Endothelial cell of umbilical vein (primary cell): ENCODE measurements around the gene EXOC6. TPM values are rescaled to one million over a fixed set of nuclear protein-coding genes. Genes with fewer than 3 reads are reported as not detected.

Experiments used
- BruUV-seq: library from RNA; stranded (reverse); fragments of 400-500 nt; replicated peaks from 2 replicates; lab custom pipeline; 2021; lab: Mats Ljungman, UMichigan
- CTCF ChIA-PET: fragments of 300-600, 350-600 bp; sonication (Branson Sonifier 250); formaldehyde crosslinking; loops from one replicate; lab custom pipeline; 2021; ENCODE audit warnings: antibody characterized with exemption, inconsistent platforms; lab: Charles Lee
- POLR2A ChIA-PET: fragments of 300-600, 350-600 bp; sonication (Branson Sonifier 250); formaldehyde crosslinking; loops from one replicate; lab custom pipeline; 2021; ENCODE audit warnings: antibody characterized with exemption, inconsistent platforms; lab: Charles Lee
- DNase-seq: peaks from one replicate; pipeline ENCODE4 v3.0.0-alpha.2; 2011; ENCODE audit warnings: low read depth, low spot score
- FAIRE-seq: peaks from 2 replicates; lab custom pipeline; 2011; peaks lifted over from hg19 to GRCh38; lab: Jason Lieb, UNC
- H2AFZ ChIP-seq: 2 replicates; pipeline ENCODE4 v1.6.0; 2012; ENCODE audit warnings: low read depth, low read length, control low read depth, inconsistent platforms
- H3K27ac ChIP-seq: 2 replicates; pipeline ENCODE4 v1.5.1; 2011; ENCODE audit warnings: low read depth, mild to moderate bottlenecking, control low read depth, low read length, moderate library complexity; ENCODE audit not compliant: insufficient read depth
- H3K27me3 ChIP-seq, 2 experiments: 2 replicates each; pipeline versions ENCODE4 v1.6.0 to v1.6.1; 2011; ENCODE audit warnings: low read length in 2 of 2, mixed read lengths in 1 of 2; ENCODE audit not compliant: control insufficient read depth in 2 of 2, insufficient read depth in 2 of 2
- H3K36me3 ChIP-seq, 2 experiments: 2 replicates in 1 of 2; 3 replicates in 1 of 2; pipeline ENCODE4 v1.5.1; 2011; ENCODE audit warnings: low read length in 2 of 2, mild to moderate bottlenecking in 1 of 2, moderate library complexity in 1 of 2; ENCODE audit not compliant: control insufficient read depth in 2 of 2, insufficient read depth in 2 of 2; ENCODE audit errors: extremely low read depth in 1 of 2
- H3K4me1 ChIP-seq: 3 replicates; pipeline ENCODE4 v1.5.1; 2011; ENCODE audit warnings: mild to moderate bottlenecking, low read length; ENCODE audit not compliant: control insufficient read depth, insufficient read depth; ENCODE audit errors: extremely low read depth
- H3K4me2 ChIP-seq: 2 replicates; pipeline ENCODE4 v1.6.1; 2011; ENCODE audit warnings: low read length, control low read depth, mixed read lengths; ENCODE audit not compliant: insufficient read depth
- H3K4me3 ChIP-seq, 3 experiments: fragments of 200-600 bp in 1 of 3; sonication (generic), shearing (Covaris generic) in 1 of 3; replicated peaks in 1 of 3; 2 replicates each; pipeline ENCODE4 v1.5.1; 2011 to 2016; ENCODE audit warnings: control low read depth in 3 of 3, low read length in 3 of 3, mild to moderate bottlenecking in 2 of 3, inconsistent platforms in 1 of 3, low read depth in 1 of 3, moderate library complexity in 1 of 3; ENCODE audit not compliant: insufficient read depth in 1 of 3
- H3K79me2 ChIP-seq: 2 replicates; pipeline ENCODE4 v1.6.0; 2012; ENCODE audit warnings: low read length, inconsistent platforms; ENCODE audit not compliant: control insufficient read depth, insufficient read depth
- H3K9ac ChIP-seq: replicated peaks from 2 replicates; pipeline ENCODE3; 2011; ENCODE audit warnings: low read length, control low read depth; ENCODE audit not compliant: insufficient read depth; ENCODE audit errors: extremely low read depth
- H3K9me1 ChIP-seq: replicated peaks from 3 replicates; pipeline ENCODE4 v1.6.0; 2011; ENCODE audit warnings: mild to moderate bottlenecking, low read length; ENCODE audit not compliant: control insufficient read depth, insufficient read depth; ENCODE audit errors: extremely low read depth
- H3K9me3 ChIP-seq: replicated peaks from 2 replicates; pipeline ENCODE4 v1.5.1; 2012; ENCODE audit warnings: low read length, inconsistent platforms; ENCODE audit not compliant: control insufficient read depth, insufficient read depth
- H4K20me1 ChIP-seq: replicated peaks from 2 replicates; pipeline ENCODE3; 2011; ENCODE audit warnings: mild to moderate bottlenecking, low read length; ENCODE audit not compliant: control insufficient read depth, insufficient read depth; ENCODE audit errors: extremely low read depth
- CTCF ChIP-seq, 2 donors: IDR thresholded peaks; 1 replicate in 1 of 2; 2 replicates in 1 of 2; pipeline ENCODE4 v1.5.1; 2011; ENCODE audit warnings: low read length in 2 of 2, mild to moderate bottlenecking in 2 of 2, moderate library complexity in 2 of 2, control low read depth in 1 of 2, inconsistent platforms in 1 of 2, low read depth in 1 of 2; ENCODE audit not compliant: insufficient read depth in 1 of 2; ENCODE audit errors: extremely low read depth in 1 of 2
- EZH2 ChIP-seq: IDR thresholded peaks from 2 replicates; pipeline ENCODE4 v1.6.1; 2012; ENCODE audit warnings: borderline replicate concordance, low read depth, mild to moderate bottlenecking, moderate library complexity, low read length, inconsistent platforms; ENCODE audit not compliant: severe bottlenecking
- FOS ChIP-seq: IDR thresholded peaks from 2 replicates; pipeline ENCODE4 v1.6.1; 2011; ENCODE audit warnings: mild to moderate bottlenecking, low read length, moderate library complexity, borderline replicate concordance; ENCODE audit not compliant: insufficient read depth
- GATA2 ChIP-seq: IDR thresholded peaks from 2 replicates; pipeline ENCODE4 v1.7.0; 2011; ENCODE audit warnings: low read depth, mild to moderate bottlenecking, moderate library complexity, mixed read lengths, low read length; ENCODE audit not compliant: insufficient read length, insufficient read depth
- JUN ChIP-seq: IDR thresholded peaks from 2 replicates; pipeline ENCODE4 v1.6.1; 2011; ENCODE audit warnings: borderline replicate concordance, low read depth; ENCODE audit not compliant: insufficient read length, insufficient read depth
- MYC ChIP-seq: IDR thresholded peaks from one replicate; pipeline ENCODE4 v1.6.1; 2011; ENCODE audit warnings: mild to moderate bottlenecking, low read depth, low read length
- POLR2A ChIP-seq: IDR thresholded peaks from 2 replicates; pipeline ENCODE4 v1.6.1; 2012; ENCODE audit warnings: low read depth, mild to moderate bottlenecking, control low read depth, low read length
- POLR2AphosphoS5 ChIP-seq: IDR thresholded peaks from 2 replicates; pipeline ENCODE4 v1.6.1; 2012; ENCODE audit warnings: low read depth, mild to moderate bottlenecking, control low read depth, low read length, moderate library complexity; ENCODE audit not compliant: insufficient read depth
- dilution Hi-C: fragments of 300-500 bp; cut with MboI; formaldehyde crosslinking; loops from one replicate; pipeline ENCODE4 v1.15.0; 2019; ENCODE audit warnings: low sequenced_read_pairs; ENCODE audit not compliant: extremely low pct_ligation_motif_present
- intact Hi-C: fragments of 100-400 bp; cut with micrococcal nuclease; formaldehyde crosslinking; loops from one replicate; pipeline ENCODE4 v1.10.0; 2022
- polyA plus RNA-seq, 4 experiments: library from polyadenylated mRNA; depleted of rRNA in 3 of 4; stranded (reverse) in 3 of 4; unstranded in 1 of 4; fragments of >200 nt; gene quantifications; 2 replicates each; pipeline versions ENCODE4 v1.2.1 to v1.2.3, GENCODE V29; 2011 to 2012; ENCODE audit warnings: missing spikeins in 1 of 4
- total RNA-seq: library from RNA; stranded (reverse); gene quantifications from 2 replicates; pipeline ENCODE4 v1.2.3, GENCODE V29; 2021
- TF ChIP-seq, protein P1 (sequence below): IDR thresholded peaks from 2 replicates; pipeline ENCODE4 v1.6.1; 2011; ENCODE audit not compliant: insufficient read depth, insufficient read length

Gene EXOC6
- total and polyA plus RNA-seq, 2 donors (not counting 3 experiments of a cell fraction or from before 2014, with no cell fraction given) = 72.6 to 108 TPM

DNA sequence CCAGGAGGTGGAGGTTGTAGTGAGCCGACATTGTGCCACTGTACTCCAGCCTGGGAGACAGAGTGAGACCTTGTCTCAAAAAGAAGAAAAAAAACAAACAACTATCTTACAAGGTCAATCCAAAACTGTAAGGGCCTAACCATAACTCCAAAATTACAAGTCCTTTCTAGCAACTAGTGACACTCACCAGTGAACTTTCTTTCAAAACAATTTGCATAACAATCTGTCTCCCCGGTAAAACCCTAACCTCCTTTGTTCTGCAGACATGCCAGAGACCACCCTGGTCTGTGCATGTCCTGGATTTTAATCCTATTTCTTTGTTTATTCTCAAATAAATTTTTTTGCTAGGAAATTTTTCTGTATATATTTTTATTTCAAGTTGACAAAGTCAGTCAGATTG lies 68.1 kb downstream of the EXOC6 start:
- H3K9ac ChIP-seq = no peak overlapping the region
- no peak for DNase-seq
- no peaks in the 10 kb centered on the region for H3K9me3 ChIP-seq
- H2AFZ ChIP-seq = no peak overlapping the region
- FAIRE-seq = no peak
- POLR2A ChIA-PET = no interaction called here
- H3K79me2 ChIP-seq = no peaks in the 10 kb centered on the region
- H3K27me3 ChIP-seq = no peaks in the 10 kb centered on the region
- no peak overlapping the region for H3K4me2 ChIP-seq
- no peaks in the 10 kb centered on the region for H3K9me1 ChIP-seq
- no TSS peak for BruUV-seq
- H3K4me3 ChIP-seq = no peak overlapping the region
- dilution Hi-C loops = no loop called here
- TF ChIP-seq JUN = no peak
- TF ChIP-seq EZH2 = no peak
- TF ChIP-seq, protein P1, sequence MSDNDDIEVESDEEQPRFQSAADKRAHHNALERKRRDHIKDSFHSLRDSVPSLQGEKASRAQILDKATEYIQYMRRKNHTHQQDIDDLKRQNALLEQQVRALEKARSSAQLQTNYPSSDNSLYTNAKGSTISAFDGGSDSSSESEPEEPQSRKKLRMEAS = no peak
- TF ChIP-seq GATA2 = no peak
- TF ChIP-seq POLR2AphosphoS5 = no peak
- no peak for TF ChIP-seq POLR2A
- TF ChIP-seq CTCF (IDR thresholded peaks at IDR 0.05; ENCODE audit: extremely low read depth in 1 of 2, insufficient read depth in 1 of 2, low read depth in 1 of 2, low read length in 2 of 2) = no peak
- no peak for TF ChIP-seq FOS
- no peak for TF ChIP-seq MYC
- CTCF ChIA-PET = interaction anchor here (0.9 to 1.5 kb wide), 2 partner anchors 8 to 37 kb away, joined by 3 to 4 read pairs; no protein-coding TSS in a partner anchor
- no peaks in the 10 kb centered on the region for H4K20me1 ChIP-seq
- H3K27ac ChIP-seq = no peak overlapping the region
- intact Hi-C loops = no loop called here
- H3K36me3 ChIP-seq = peaks cover 12 to 14% of the 10 kb centered on the region in 2 experiments
- H3K4me1 ChIP-seq = no peaks in the 10 kb centered on the region
